ENCODE results near the gene TFF3.

TFF3 gene

DNA sequence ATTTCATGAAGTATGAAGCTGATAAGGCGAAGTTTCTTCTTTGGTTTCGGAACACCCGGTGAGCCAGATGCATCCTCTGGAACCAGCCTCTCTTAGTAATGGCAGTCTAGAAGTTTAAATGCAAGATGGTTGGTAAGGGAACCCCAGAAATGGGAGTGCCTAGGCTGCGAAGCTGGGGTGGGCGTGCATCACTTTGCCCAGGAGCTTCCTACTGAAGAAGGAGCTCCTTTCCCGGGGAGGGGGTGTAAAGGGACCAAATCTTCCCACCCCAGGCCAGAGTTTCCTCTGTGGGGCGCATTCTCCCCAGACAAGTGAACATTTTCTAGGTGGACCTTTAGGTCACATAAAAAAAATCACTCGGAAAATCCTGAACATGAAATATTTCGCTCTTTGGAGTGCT is 31.2 kb upstream of the TFF3 start:
- DNase-seq, result peak; percentile 0

DNA sequence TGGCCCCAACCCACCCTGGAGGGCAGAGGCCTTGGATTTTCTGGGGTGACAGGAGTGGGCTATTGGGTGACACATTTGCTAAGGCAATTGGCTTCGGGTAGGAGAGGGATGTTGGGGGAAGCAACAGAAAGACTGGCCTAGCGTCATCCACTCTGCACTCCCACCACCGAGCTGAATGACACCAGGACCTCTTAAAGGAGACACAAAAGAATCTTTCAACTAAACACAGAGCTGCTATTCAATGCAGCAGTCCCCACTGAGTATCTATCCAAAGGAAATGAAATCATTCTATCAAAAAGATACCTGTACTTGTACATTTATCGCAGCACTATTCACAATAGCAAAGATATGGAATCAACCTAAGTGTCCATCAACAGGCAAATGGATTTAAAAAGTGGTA is 29.4 kb upstream of the TFF3 start:
- no peak for DNase-seq

DNA sequence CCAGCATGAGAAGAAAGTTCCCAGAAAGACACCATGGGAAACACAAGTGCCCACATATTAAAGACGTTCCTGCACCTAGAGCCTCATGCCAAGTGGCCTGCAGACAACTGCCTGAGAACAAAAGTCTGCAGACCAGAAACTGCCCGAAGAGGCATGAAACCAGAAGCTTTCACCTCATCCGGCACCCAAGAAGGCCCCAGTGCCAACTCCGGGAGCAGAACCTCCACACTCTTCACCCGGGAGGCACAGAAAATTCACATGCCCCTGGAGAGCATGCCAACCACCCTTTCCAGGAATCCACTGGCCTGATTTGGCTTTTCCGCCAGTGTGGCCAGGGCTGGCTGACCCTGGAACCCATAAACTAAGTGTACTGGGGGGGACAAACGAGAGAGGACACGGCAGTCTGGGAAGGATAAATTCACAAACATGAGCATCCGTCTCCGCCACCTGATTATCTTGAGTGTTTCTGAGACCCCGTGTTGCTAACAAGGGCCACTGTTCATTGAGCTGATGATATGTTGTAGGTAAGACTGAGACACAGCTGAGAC is 28.8 kb upstream of the TFF3 start:
- DNase-seq, result no peak

DNA sequence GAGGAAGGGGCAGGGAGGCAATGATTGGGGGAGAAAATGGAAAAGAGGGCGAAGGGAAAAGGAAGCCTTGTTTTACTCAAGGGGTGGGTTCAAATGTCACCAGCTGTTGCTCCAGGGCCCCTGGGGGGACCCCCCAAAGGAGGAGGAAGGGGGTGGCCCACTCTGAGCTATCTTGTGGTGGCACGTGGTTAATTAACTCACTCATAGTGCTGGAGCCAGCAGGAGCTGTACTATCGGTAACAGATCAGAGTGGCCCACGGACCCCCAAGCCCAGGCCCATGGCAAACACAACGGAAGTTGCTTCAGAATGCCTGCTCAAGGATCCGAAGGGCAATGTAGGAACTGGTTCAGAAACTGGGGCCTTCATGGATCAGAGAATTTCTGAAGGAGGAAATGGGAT is 28.3 kb upstream of the TFF3 start:
- no peak for DNase-seq

DNA sequence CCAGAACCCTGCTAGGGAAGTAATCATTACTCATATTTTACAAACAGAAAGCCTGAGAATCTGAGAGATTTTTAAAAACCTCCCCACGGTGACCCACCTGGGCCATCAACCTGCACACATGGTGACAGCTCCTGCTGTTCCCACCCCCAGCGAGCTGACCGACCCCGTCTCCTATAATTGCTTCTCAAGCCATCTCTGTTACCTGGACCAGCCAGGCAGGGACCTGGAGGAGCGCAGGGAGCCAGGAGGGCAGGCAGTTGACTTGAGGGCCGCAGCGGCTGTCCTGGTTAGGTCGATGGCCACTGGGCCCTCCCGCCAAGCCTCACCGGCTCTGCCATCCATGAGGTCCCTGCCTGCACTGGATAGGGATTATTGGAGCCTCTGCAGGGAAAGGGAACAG is 27.9 kb upstream of the TFF3 start:
- DNase-seq, result no peak

DNA sequence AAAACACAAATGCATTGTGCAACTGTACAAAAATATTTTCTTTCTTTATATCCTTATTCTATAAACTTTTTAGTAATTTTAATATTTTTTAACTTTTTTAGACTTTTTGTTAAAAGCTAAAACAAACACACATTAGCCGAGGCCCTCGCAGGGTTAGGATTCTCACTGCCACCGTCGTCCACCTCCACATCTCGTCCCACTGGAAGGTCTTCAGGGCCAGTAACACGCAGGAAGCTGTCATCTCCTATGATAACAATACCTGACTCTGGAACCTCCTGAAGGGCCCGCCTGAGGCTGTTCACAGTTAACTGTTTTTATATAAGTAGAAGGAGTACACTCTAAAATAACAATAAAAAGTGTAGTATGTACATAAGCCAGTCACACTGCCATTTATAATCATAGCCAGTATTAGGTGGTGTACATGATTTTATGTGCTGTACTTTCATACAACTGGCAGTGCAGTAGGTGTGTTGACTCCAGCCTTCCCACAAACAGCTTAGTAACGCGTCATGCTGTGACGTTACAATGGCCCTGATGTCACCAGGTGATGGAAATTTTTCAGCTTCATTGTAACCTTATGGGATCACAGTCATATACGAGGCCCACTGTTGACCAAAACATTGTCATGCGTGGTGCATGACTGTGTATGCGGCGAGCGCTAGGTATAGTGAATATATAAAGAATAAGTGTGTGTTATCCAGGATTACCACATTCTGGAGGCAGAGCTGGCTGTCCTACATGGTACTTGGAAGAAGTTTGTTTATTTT is 26.8 kb upstream of the TFF3 start:
- no peak for DNase-seq

DNA sequence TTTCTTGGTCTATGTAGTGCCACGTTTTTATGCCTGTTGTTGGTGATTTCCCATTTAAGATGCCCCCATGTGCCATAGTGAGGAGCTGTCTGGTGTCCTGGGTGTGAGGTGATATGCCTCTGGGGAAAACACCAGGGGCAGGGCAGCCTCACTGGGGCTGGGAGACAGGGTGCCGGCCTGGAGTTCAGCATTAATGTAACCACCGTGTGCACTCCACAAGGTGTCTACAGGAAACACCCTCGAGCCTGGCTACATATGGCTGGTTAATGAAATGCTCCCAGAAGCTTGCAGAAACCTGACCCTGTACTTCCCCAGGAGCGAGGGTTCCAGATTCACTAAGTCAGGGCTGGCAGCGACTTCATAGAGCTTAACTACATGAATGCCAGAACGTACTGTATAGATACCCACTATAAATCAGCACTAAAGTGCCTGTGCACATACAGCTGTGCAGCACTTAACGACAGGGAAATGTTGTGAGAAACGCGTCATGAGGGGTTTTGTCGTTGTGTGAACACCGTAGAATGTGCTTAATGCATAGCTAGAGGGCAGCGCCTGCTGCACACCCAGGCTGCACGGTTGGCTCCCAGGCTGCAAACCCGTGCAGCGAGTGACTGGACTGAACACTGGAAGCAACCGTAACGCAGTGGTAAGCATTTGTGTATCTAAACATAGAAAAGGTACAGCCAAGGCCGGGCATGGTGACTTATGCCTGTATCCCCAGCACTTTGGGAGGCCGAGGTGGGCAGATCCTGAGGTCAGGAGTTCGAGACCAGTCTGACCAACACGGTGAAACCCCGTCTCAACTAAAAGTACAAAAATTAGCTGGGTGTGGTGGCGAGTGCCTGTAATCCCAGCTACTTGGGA is 25.2 kb upstream of the TFF3 start:
- no peak for DNase-seq

DNA sequence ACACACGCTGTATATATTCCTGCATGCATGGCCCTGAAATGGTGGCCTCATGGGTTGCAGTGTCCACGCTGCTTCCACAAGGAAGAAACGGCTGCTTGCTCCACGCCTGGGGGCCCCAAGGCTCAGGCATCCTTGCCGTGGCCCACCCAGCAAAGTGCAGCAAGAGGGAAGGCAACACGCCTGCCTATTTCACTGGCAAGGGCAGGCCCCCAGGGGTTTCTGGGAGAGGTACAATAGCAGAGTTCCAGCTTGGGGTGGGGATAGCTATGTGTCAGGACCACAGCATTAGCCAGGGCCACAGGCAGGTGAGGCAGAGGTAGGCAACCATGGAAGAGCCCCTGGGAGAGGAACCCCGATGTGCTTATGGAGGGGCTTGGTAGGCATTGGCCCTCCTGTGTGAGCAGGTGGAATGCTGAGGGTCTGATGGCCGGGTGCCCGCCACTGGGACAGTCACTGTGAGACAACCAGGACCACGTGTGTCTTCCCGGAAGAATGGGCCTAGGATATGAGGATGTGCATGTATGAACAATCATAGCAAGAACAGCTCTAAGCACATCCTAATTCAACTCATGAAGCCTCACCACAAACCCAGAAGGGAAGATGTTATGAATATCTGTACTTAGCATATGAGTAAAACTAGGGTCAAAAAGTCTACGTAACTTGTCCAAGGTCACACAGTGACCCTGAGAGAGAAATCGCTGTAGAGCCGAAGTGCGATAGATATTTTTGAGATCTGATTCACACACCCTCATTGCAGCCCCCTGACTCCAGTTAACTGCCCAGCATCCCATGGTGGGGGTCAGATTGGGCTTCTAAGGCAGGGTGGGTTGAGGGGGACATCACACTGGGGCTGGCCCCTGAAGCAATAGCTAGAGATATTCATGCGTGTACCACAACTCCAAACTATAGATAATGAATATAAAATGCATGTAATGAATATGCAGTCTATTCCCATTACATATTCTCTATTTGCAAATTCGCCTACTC is 23.8 kb upstream of the TFF3 start:
- DNase-seq, result no peak

DNA sequence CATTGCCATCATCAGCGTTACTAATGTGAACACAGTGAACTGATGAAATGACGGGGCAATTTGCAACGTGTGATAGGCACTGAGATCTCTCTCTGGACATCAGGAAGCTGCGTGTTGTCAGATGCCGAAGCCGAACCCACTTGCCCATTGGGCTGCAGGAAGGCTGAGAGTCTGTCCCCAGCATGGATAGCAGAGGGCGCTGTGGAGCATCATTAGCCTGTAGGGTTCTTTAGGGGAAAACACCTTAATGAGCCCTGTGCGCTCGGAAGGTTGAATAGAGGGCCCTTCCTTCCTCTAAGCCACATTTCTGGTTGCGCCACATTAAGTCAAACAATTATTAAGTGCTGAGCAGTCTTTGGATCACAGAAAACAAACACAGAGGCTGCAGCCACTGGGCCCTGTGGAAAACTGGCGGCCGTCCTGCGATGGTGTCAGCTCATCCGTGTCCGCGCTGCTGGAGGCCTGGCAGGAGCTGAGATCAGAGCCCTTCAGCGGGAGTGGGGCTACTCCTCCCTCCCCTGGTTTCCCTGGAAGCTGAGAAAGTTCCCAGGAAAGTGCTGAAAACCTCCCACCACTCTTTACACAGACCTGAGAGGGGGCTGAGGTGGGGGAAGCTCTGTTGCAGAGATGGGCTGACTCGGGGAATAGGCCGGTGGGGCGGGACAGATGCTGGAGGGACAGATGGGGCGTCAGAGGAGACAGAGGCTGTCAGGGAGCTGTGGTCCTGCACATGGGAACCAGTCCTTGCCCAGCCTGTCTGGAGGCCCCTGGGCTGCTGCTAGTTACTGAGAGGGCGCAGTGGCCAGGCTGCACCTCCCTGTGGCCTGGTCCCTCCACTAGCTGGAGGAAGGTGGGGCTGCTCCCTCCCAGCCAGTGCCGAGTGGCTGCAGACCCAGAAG is 22.9 kb upstream of the TFF3 start:
- DNase-seq, result peak; percentile 90

DNA sequence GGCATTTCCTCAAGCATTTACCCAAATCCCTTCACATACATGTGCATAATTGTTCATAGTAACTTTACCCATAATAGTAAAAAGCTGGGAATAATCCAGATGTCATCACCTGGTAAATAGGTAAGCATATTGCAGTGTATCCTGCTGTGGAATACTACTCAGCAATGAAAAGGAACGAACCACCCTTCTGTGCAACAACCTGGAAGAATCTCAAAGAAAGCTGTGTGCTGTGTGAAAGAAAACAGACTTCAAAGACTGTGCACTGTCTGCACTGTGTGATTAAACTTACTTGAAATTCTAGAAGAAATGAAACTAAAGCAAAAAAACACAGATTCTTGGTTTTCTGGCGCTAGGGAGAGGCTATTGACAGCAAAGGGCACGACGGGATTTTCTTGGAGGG is 22.1 kb upstream of the TFF3 start:
- DNase-seq, result no peak

DNA sequence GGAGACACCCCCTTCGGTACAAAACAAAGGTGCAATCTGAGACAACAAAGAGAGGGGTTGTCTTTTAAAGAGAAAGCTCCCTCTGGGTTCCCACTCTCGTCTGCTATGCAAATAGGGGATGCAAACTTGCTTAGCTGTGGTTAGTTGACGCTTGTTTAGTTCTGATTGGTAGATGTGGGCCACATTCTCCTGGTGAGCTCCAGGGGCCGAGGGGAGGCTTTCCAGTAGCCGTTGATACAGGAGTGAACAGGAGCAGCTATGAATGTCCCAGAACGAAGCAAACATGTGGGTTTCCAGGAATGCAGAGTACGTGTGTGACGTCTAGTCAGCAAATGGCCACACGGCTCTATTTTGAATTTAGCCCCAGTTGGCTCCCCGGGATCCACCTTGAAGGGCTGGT is 20.8 kb upstream of the TFF3 start:
- DNase-seq, result no peak

DNA sequence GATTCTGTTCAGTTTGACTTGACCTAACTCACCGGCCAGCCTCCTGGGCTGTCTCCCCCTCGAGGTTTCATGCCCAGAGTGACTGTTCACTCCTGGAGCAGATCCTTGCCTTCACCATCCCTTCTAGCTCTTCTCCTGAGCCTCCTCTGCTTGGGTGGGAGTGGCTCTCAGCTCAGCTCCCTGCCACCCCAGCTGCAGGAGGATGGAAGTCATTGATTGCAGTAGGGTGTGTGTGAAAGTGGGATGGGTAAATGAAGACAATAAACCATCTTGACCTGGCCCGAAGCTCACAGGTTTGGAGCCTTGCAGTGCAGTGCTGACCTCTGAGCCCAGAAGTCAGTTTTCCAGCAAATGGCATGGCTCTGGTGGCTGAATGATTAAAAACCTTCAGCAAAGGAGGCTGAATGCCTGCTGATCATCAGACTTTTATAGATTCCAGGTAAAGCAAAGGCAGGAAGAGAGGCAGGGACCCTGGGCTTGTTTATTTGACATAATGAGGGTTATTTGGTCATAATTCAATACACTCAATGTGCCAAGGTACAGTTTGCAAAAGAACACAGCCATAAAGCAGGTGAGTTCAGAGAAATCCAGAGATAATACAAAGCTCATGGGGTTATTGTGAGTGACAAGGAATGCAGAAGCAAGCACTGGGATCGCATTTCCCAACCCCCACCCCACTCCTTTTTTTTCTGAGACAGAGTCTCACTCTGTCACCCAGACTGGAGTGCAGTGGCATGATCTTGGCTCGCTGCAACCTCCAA is 17.5 kb upstream of the TFF3 start:
- DNase-seq, result no peak

DNA sequence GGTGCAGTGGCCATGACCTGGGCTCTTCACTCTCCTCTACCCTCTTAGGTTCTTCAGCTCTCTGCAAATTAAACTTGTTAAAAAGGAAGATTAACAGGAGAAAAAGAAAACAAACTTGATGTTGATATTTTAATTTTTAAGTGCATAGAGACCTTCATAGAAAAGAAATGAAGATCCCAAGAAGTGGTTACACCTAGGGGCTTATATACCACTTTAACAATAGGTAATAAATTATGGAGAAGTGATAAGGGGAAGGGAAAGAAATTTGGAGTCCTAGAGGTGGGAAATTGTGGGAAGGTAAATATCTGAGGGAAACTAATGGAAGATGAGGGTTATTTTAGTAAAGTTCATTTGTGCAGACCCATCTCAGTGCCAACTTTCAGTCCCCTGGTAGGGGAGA is 16.5 kb upstream of the TFF3 start:
- no peak for DNase-seq

DNA sequence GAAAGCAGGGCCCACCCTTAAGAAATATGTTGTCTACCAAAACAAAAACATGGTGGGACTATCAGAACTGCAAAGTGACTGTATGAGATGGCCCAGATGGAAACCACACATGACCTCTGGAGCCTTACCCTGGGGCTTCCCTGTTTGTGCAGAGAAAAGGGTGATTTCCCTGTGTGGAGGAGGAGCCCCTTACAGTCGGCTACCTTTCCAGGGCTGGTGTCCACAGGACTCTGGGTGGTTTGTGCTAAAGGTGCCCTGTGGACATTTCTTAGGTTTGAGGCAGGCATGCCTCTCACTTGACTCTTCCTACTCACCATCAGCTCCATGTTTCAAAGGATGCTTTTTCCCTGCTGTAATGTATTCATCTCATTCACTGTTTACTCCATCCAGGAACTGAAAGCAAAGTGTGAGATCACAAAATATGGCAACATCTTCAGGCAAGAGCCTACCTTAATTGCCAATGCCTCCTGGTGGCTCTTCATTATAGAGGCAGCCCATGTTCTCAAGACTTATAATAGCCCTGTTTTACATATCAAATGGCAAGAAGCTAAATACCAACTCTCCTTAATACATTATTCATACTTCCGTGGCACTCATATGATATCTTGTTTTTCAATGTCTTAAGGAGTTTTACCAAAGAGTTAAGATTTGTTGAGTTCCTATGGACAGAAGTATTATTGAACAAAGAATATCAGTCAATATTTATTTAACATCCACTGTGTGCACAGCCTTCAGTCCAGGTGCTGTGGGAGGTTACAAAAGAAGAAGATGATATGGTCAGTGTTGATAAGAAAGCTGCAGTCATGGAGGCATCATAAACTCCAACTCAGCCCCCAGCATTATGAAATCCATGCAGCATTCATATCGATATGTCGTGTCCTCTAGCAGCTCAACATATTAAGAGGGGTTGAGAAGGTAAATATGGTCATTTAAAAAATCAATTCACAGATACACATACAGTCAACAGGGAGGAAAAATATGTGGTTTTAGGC is 15.5 kb upstream of the TFF3 start:
- DNase-seq, result no peak

DNA sequence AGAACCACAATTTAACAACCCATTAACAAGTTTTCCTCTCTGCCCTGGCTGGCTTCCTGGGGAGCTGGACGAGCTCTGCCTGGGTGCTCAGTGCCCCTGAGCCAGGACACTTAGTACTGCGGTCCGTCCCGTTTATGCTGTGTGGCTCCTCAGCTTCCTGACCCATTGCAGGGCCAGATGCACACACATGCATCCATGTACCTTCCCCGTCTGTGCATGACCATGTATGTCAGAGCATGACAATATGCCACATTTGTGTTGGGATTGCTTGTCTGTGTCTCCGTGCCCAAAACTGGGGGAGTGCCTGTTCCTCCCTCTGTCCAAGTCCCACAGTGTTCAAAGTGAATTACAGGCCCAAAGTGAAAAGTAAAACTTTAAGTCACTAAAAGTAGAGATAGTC is 9.7 kb upstream of the TFF3 start:
- no peak for DNase-seq

DNA sequence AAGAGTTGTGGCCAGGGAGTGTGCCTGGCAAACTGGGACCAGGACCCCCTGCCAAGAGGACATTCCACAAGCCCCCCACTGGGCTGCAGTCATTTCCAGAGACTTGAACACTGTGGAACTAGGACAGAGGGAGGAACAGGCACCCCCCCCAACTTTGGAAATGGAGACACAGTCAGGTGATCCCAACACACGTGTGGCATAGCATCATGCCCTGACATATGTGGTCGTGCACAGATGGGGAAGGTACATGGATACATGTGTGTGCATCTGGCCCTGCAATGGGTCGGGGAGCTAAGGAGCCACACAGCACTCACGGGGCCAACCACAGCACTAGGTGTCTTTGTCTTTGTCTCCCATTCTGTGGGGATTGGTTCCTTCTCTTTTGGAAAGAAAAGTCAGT is 6.6 kb upstream of the TFF3 start:
- no peak for DNase-seq

DNA sequence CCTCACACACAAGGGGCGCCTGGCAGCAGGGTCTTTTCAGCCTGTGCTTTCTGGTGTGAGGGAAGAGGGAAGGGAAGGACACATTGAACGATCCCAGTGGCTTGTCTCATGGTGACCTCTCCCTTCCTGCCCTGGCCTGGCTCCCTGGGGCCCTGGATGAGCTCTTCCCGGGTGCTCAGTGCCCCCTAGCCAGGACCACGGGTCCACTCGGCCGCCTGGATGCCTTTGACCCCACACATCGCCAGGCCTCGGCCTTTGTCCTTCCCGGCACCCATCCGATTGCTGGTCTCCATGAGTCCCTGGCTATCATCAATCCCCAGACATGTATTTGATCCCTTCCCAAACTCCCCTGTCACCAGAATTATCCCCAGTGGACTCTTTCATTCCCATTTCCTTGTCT is 6.0 kb upstream of the TFF3 start:
- DNase-seq, result no peak

DNA sequence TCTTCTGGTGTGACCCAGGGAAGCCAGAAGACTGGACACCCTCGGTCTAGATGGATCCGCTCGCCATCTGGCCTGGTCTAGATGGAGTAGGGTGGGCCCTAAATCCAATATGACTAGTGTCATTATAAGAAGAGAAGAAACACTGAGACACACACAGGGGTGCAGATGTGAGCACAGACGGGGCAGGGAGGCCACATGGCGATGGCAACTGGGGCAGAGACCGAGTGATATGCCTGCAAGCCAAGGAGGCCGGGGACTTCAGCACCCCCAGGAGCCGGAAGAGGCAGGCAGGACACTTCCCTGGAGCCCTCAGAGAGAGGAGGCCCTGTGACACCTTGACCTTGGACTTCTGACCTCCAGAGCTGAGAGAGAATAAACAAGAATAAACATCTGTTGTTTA is 5.6 kb upstream of the TFF3 start:
- no peak for DNase-seq

DNA sequence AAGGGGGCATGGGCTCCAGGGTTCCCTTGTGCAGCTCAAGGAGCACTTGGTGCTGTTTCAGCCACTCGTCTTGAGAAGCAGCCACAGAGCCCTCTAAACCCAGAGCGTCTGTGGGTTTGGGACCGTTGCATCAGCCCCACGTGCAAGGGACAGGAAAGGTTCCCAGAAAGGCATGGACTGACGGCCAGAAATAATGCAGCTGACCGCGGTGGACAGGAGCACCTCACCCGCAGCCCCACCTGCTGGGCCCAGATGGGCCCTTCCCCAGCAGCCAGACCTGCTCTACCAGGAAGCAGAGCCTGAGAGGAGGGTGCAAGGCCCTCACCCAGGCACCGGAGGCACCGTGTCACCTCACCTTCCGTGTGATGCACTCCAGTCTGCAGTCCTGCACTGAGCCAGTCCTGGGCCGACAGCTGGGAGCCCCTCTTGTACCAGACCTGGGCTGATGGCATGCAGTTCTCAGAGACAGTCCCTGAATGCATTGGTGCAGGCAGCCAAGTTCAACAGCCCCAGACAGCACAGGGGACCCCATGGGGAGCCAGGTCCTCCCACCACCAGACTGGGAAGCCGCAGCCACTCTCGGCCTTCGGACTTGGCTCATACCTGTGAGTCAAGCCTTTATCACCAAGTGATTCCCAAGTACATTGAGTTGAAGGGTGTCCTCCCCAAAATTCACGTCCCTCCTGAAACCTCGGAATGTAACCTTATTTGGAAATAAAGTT is 4.8 kb upstream of the TFF3 start:
- no peak for DNase-seq

All from activated CD4-positive, alpha-beta T cell treated with anti-CD3 and anti-CD28 coated beads for 48 hours (primary cell).